GM23248 (cell line): ENCODE results near the gene LRP6. TPM values are rescaled to one million over a fixed set of nuclear protein-coding genes. Genes with fewer than 3 reads are reported as not detected.

Experiments used
- DNase-seq: peaks from one replicate; pipeline ENCODE4 v3.0.0-alpha.2; 2015
- H2AFZ ChIP-seq: fragments of 200-600 bp; sonication (generic); 2 replicates; pipeline ENCODE4 v1.6.1; 2016; ENCODE audit warnings: antibody characterized with exemption
- H3F3A ChIP-seq: fragments of 200-600 bp; sonication (generic); 2 replicates; pipeline ENCODE4 v1.6.1; 2016; ENCODE audit warnings: mild to moderate bottlenecking, antibody characterized with exemption, mixed run types; ENCODE audit not compliant: insufficient read depth
- H3K27ac ChIP-seq: fragments of 200-600 bp; sonication (generic); 2 replicates; pipeline ENCODE4 v1.5.1; 2016; ENCODE audit warnings: mild to moderate bottlenecking
- H3K27me3 ChIP-seq: fragments of 200-600 bp; sonication (generic); replicated peaks from 2 replicates; pipeline ENCODE4 v1.6.1; 2016; ENCODE audit warnings: mild to moderate bottlenecking; ENCODE audit not compliant: insufficient read depth
- H3K36me3 ChIP-seq: fragments of 200-600 bp; sonication (generic); 2 replicates; pipeline ENCODE4 v1.6.1; 2016; ENCODE audit warnings: low read depth, mild to moderate bottlenecking
- H3K4me1 ChIP-seq: fragments of 200-600 bp; sonication (generic); 2 replicates; pipeline ENCODE4 v1.6.1; 2016; ENCODE audit warnings: mild to moderate bottlenecking; ENCODE audit not compliant: insufficient read depth
- H3K4me2 ChIP-seq: fragments of 200-600 bp; sonication (generic); one replicate; pipeline ENCODE4 v1.6.1; 2016; ENCODE audit warnings: mild to moderate bottlenecking; ENCODE audit not compliant: unreplicated experiment
- H3K4me3 ChIP-seq: fragments of 200-600 bp; sonication (generic); 2 replicates; pipeline ENCODE4 v1.5.1; 2016; ENCODE audit warnings: mild to moderate bottlenecking
- H3K79me2 ChIP-seq: fragments of 200-600 bp; sonication (generic); 2 replicates; pipeline ENCODE4 v1.6.1; 2016; ENCODE audit warnings: mild to moderate bottlenecking; ENCODE audit not compliant: insufficient read depth
- H3K9ac ChIP-seq: fragments of 200-600 bp; sonication (generic); 2 replicates; pipeline ENCODE4 v1.6.1; 2016; ENCODE audit warnings: mild to moderate bottlenecking
- H3K9me2 ChIP-seq: fragments of 200-600 bp; sonication (generic); 2 replicates; pipeline ENCODE4 v1.6.1; 2016; ENCODE audit warnings: mixed run types, mild to moderate bottlenecking, moderate library complexity; ENCODE audit not compliant: insufficient read depth
- H3K9me3 ChIP-seq: fragments of 200-600 bp; sonication (generic); one replicate; pipeline ENCODE4 v1.6.1; 2017; ENCODE audit warnings: low read depth
- H4K20me1 ChIP-seq: fragments of 200-600 bp; sonication (generic); 2 replicates; pipeline ENCODE4 v1.6.0; 2016; ENCODE audit not compliant: insufficient read depth
- EZH2 ChIP-seq: fragments of 200-600 bp; sonication (generic); IDR thresholded peaks from 2 replicates; pipeline ENCODE4 v1.6.1; 2018; ENCODE audit warnings: antibody characterized with exemption, mild to moderate bottlenecking; ENCODE audit not compliant: insufficient read depth, poor library complexity, severe bottlenecking
- EZH2phosphoT487 ChIP-seq: fragments of 200-600 bp; sonication (generic); IDR thresholded peaks from 2 replicates; pipeline ENCODE4 v1.6.1; 2018; ENCODE audit warnings: antibody characterized with exemption, moderate library complexity, mild to moderate bottlenecking, low read depth; ENCODE audit not compliant: insufficient read depth
- WGBS, 2 experiments: methylation state at CpG; one replicate each; pipeline ENCODE4 v1.1.6; 2015 to 2017; ENCODE audit warnings: low lambda C conversion rate in 2 of 2, low coverage in 1 of 2; ENCODE audit errors: missing lambda C conversion rate in 2 of 2; 5-methylcytosine and 5-hydroxymethylcytosine counted together
- in situ Hi-C: fragments of 300-500 bp; cut with MboI; formaldehyde crosslinking; loops from 2 replicates; pipeline ENCODE4 v1.15.0; 2020
- polyA plus RNA-seq: library from polyadenylated mRNA; unstranded; fragments of >200 nt; fragmentation: Nextera tagmentation; extraction: Ambion mirVana; gene quantifications from 2 replicates; pipeline ENCODE4 v1.2.1, GENCODE V29; 2016
- total RNA-seq: library from RNA; depleted of rRNA; stranded (reverse); fragments of >200 nt; shearing (Covaris generic); gene quantifications from 2 replicates; pipeline ENCODE4 v1.2.3, GENCODE V29; 2014

The LRP6 gene
- total and polyA plus RNA-seq, 2 experiments from 2014 or later, result 10.3 to 20.1 TPM

- Histone ChIP-seq H3K4me3 (peak overlapping the region; percentile 33; the same call in 1 of the 2 replicates), H3K4me1 (peaks cover 17% of the 10 kb centered on the region), H3F3A (peaks cover 12% of the 10 kb centered on the region; the same call in 1 of the 2 replicates), H3K4me2 (peak overlapping the region; percentile 62), H3K27me3 (no peaks in the 10 kb centered on the region), H4K20me1 (no peaks in the 10 kb centered on the region), H3K36me3 (no peaks in the 10 kb centered on the region), H2AFZ (no peak overlapping the region), H3K27ac (no peak overlapping the region), H3K9me2 (no peaks in the 10 kb centered on the region), H3K79me2 (peaks cover 100% of the 10 kb centered on the region), H3K9ac (no peak overlapping the region), H3K9me3 (no peaks in the 10 kb centered on the region)
- in situ Hi-C loops, result no loop called here
- no peak for TF ChIP-seq EZH2
- TF ChIP-seq EZH2phosphoT487, result no peak
- 50 to 51% methylated on average over 2 of the region's 2 CpGs for WGBS, 2 experiments
- peak; percentile 53 for DNase-seq
Observed at GRCh38 chr12:12224240-12224940, 42.5 kb downstream of the LRP6 start.

GRCh38 chr12:12221560-12221959 lies 45.3 kb downstream of the LRP6 start:
- H3K27me3 ChIP-seq, result no peaks in the 10 kb centered on the region
- H3K9me2 ChIP-seq, result no peaks in the 10 kb centered on the region
- H3K79me2 ChIP-seq, result peaks cover 100% of the 10 kb centered on the region
- no peak for TF ChIP-seq EZH2phosphoT487
- no peak for TF ChIP-seq EZH2
- H3K4me1 ChIP-seq, result peaks cover 17% of the 10 kb centered on the region
- no peaks in the 10 kb centered on the region for H4K20me1 ChIP-seq
- no peak overlapping the region for H3K4me3 ChIP-seq
- no peak for DNase-seq
- no peaks in the 10 kb centered on the region for H3K36me3 ChIP-seq
- no peak overlapping the region for H2AFZ ChIP-seq
- WGBS, 2 experiments, result 92 to 98% methylated on average over 2 of the region's 2 CpGs
- H3K27ac ChIP-seq, result no peak overlapping the region
- H3K9me3 ChIP-seq, result no peaks in the 10 kb centered on the region
- H3K9ac ChIP-seq, result no peak overlapping the region
- H3K4me2 ChIP-seq, result no peak overlapping the region
- in situ Hi-C loops, result no loop called here
- peaks cover 10% of the 10 kb centered on the region; the same call in 1 of the 2 replicates for H3F3A ChIP-seq

- Histone ChIP-seq H4K20me1 (no peaks in the 10 kb centered on the region), H3K79me2 (peaks cover 98% of the 10 kb centered on the region), H3F3A (peaks cover 17% of the 10 kb centered on the region; the same call in 1 of the 2 replicates), H3K9me2 (no peaks in the 10 kb centered on the region), H3K27me3 (no peaks in the 10 kb centered on the region), H3K4me1 (peaks cover 27% of the 10 kb centered on the region), H3K9me3 (no peaks in the 10 kb centered on the region), H2AFZ (no peak overlapping the region), H3K4me3 (no peak overlapping the region), H3K27ac (no peak overlapping the region), H3K9ac (no peak overlapping the region), H3K36me3 (no peaks in the 10 kb centered on the region), H3K4me2 (no peak overlapping the region)
- in situ Hi-C loops, result no loop called here
- WGBS, 2 experiments, result 94 to 98% methylated on average over 9 of the region's 9 CpGs
- no peak for DNase-seq
- TF ChIP-seq EZH2phosphoT487, result no peak
- TF ChIP-seq EZH2, result no peak
Observed at GRCh38 chr12:12219664-12220063, 47.2 kb downstream of the LRP6 start.

DNA sequence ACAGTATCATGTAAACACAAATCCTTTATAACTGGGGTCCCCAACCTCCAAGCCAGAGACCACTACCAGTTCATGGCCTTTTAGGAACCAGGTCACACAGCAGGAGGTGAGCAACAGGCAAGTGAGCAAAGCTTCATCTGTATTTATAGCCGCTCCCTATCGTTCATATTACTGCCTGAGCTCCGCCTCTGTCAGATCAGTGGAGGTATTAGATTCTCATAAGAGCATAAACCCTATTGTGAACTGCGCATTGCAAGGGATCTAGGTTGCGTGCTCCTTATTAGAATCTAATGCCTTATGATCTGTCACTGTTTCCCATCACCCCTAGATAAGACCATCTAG lies 49.9 kb downstream of the LRP6 start:
- Histone ChIP-seq H4K20me1 (peaks cover 5% of the 10 kb centered on the region; the same call in 1 of the 2 replicates), H3F3A (peaks cover 10% of the 10 kb centered on the region; the same call in 1 of the 2 replicates), H3K9me2 (no peaks in the 10 kb centered on the region), H3K27ac (no peak overlapping the region), H3K79me2 (peaks cover 93% of the 10 kb centered on the region), H3K4me1 (peaks cover 16% of the 10 kb centered on the region), H3K9ac (no peak overlapping the region), H3K4me3 (no peak overlapping the region), H2AFZ (no peak overlapping the region), H3K36me3 (no peaks in the 10 kb centered on the region), H3K27me3 (no peaks in the 10 kb centered on the region), H3K9me3 (no peaks in the 10 kb centered on the region), H3K4me2 (no peak overlapping the region)
- in situ Hi-C loops, result no loop called here
- WGBS, 2 experiments, result 81 to 83% methylated on average over 5 of the region's 5 CpGs
- no peak for TF ChIP-seq EZH2phosphoT487
- no peak for TF ChIP-seq EZH2
- no peak for DNase-seq
